Measurements from ENCODE around the gene UNC79. TPM values are rescaled to one million over a fixed set of nuclear protein-coding genes. Genes with fewer than 3 reads are reported as not detected.
"Not testable (repeated sequence)": the region's sequence is repeated elsewhere in the genome, so short reads cannot be mapped to it uniquely, and the experiment has no call there.

UNC79 gene
- total RNA-seq, 1 donor from 2014 or later: 43.6 TPM

GRCh38 chr14:93490001-93490400, 59.3 kb downstream of the UNC79 start:
- FAIRE-seq (no peak), DNase-seq (ENCODE audit: low spot score in 2 of 2) (no peak)

DNA sequence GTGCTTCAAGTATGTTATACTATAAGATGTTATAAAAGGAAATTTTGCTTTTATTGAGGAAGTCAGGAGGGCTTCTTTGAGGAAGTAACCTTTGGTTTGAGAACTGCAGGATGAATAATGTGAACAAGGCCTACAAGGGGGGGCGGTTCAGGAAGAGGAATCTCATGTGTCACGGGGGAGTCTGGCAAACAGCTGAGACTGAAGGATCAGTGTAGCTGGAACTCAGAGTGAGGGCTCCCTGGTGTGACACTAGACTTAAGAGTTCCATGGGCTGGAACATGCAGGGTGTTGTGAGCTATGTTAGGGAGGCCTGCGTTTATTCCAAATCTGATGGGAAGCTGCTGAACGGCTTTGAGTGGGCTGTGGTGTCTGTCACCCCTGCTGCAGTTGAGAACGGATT, 62.3 kb downstream of the UNC79 start:
- FAIRE-seq (no peak), DNase-seq (ENCODE audit: low spot score in 2 of 2) (no peak)

DNA sequence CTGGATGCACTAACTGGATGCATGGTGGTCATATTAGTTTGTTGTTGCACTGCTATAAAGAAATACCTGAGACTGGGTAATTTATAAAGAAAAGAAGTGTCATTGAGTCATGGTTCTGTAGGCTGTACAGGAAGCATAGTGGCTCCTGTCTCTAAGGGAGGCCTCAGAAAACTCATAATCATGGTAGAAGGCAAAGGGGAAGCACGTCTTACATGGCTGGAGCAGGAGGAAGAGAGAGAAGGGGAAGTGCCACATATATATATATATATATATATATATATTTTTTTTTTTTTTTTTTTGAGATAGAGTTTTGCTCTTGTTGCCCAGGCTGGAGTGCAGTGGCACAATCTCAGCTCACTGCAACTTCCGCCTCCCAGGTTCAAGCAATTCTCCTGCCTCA, 62.9 kb downstream of the UNC79 start:
- DNase-seq (ENCODE audit: low spot score in 2 of 2); FAIRE-seq: not testable (repeated sequence)

DNA sequence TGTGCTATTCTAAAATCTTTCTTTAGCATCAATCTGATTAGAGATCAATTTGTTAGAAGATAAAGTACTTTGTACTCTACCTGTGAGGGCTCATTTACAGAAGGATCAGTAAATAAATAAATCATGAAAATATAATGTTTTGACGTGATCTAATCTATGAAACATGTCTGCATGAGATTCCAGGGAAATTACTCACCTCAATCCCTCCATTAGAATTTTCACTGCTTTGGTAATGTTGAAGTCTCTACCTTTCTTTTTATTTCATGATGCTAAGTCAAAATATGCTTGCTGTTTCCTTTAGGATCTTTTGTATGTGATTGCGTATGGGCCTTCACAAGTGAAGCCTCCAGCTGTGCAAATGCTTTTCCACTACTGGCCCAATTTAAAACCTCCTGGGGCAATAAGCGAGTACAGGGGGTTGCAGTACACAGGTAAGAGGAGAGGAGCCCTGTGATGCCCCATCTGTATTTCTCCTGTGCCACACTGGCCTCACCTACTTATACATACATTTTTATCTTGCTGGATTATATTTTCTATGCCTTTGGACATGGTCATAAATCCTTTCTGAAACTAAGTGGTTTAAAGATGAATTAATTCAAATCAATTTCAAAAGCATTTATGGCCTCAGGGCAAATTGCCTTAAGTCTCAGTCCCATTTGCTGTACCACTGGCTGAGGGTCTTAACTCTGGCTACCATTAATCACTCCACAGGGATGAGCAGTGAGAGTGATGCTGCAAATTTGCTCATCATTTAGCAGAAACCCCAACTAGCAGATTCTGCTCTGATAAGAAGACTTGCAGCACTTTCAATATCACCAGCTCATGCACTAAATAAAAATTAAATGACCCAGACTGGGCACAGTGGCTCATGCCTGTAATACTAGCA, 66.4 kb downstream of the UNC79 start:
- no peak for DNase-seq (ENCODE audit: low spot score in 2 of 2)
- FAIRE-seq: no peak

- DNase-seq (ENCODE audit: low spot score in 2 of 2) (no peak), FAIRE-seq (no peak)
These were observed 79.3 kb downstream of the UNC79 start for GRCh38 chr14:93510056-93510455.

- no peak for FAIRE-seq
These were observed 80.3 kb downstream of the UNC79 start for GRCh38 chr14:93511001-93511400.

DNA sequence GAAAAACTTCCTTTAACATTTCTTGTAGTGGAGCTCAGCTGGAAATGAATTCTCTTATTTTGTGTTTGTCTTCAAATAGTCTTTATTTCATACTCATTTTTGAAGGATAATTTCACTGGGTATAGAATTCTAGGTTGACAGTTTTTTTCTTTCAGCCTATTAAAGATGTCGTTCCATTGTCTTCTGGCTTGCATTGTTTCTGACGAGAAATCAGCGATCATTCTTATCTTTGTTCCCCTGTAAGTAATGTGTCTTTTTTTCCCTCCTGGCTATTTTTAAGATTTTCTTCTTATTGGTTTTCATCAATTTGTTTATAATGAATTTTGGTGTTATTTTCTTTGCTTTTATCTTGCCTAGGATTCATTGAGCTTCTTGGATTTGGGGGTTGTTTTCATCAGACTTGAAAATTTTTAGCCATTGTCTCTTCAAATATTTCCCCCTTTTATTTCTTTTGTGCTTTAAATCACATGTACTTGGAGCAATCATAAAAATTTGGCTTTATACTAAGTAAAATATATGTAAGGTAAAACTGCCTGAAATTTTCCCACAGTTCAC, 89.4 kb downstream of the UNC79 start:
- DNase-seq (ENCODE audit: low spot score in 2 of 2) (no peak), FAIRE-seq (no peak)

More at GRCh38 chr14:93511001-93511400, 80.3 kb downstream of the UNC79 start:
- no peak for DNase-seq (ENCODE audit: low spot score in 2 of 2)

GRCh38 chr14:93522221-93522620, 91.5 kb downstream of the UNC79 start:
- no peak for DNase-seq (ENCODE audit: low spot score in 2 of 2)
- FAIRE-seq: no peak

DNA sequence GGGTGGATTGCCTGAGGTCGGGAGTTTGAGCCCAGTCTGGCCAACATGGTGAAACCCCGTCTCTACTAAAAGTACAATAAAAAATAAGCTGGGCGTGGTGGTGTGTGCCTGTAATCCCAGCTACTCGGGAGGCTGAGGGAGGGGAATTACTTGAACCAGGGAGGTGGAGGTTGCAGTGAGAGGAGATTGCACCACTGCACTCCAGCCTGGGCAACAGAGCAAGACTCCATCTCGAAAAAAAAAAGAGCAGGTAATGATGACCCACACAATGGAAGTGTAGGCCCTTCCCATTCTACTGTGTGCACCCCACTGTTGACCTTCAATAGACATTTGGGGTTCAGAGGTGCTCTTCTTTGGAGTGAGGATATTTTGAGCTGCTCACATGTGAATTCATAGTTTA, 94.5 kb downstream of the UNC79 start:
- DNase-seq (ENCODE audit: low spot score in 2 of 2); FAIRE-seq: not testable (repeated sequence)

DNA sequence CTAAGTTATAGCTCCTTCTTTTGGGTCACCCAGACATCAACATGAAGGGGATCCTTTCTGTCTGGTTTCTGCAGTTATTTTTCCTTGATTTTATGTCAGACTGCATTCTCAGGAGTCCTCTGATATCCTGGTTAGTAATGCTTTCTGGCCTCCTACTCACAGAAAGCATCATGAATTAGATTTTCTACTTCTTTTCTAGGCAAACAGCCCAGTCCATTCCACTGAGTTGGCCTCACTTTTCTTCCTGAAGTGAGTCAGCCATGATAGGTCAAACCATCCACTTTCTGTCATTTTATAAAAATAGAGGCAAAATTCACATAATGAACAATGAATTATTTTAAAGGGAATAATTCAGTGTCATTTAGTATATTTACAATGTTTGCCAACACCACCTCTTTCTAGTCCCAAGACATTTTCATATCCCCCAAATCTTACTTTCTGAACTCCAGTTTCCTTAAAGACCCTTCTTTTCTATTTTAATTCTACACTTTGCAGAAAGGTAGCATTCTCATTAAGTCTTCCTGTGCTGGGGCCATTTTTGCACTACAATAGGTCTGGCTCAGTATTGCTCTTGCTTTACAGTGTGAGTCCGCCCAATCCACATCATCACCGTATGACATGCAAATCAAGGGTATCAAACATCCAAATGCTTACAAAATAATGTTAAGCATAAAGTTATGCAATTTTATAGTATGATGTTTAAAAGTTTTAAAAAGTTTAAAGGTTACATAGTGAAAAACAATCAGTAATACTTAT, 95.1 kb downstream of the UNC79 start:
- no peak for FAIRE-seq
- DNase-seq (ENCODE audit: low spot score in 2 of 2): no peak

DNA sequence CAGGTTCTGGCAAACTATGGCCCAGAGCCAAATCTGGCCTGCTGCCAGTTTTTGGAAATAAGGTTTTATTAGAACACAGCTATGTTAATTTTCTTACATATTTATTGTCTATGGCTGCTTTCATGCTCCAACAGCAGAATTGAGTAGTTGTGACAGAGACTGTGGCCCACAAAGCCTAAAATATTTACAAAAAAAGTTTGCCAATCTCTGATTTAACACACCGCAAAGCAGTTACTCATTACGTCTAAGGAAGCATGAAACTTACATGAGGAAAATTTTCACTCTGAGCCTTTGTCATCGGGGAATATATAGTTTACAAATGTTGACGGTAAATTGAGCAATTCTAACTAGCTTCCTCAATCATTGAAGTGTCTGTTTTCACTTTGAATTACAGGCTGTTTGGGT, 96.5 kb downstream of the UNC79 start:
- FAIRE-seq: no peak
- DNase-seq (ENCODE audit: low spot score in 2 of 2): no peak

- no peak for FAIRE-seq
- no peak for DNase-seq (ENCODE audit: low spot score in 2 of 2)
These were observed 98.3 kb downstream of the UNC79 start for GRCh38 chr14:93528884-93529558.

DNA sequence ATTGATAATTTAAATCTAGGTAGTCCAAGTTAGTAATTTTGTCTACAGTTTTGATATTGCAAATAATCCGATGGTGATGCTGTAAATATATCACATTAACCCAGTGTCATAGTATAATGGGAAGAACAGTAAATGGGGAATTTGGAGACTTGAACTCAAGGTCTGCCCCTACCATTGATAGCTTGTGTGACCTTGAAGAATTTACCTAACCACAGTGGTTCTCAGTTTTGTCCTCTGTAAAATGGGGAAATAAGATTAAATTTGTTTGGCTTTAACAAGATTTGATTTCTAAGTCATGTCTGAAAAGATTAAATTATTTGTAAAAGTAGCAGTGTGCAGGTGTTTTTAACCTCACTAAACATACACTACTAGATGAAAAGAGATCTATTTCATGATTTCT, 100.9 kb downstream of the UNC79 start:
- FAIRE-seq: no peak
- no peak for DNase-seq (ENCODE audit: low spot score in 2 of 2)

- FAIRE-seq: no peak
- no peak for DNase-seq (ENCODE audit: low spot score in 2 of 2)
These were observed 101.8 kb downstream of the UNC79 start for GRCh38 chr14:93532541-93532940.

DNA sequence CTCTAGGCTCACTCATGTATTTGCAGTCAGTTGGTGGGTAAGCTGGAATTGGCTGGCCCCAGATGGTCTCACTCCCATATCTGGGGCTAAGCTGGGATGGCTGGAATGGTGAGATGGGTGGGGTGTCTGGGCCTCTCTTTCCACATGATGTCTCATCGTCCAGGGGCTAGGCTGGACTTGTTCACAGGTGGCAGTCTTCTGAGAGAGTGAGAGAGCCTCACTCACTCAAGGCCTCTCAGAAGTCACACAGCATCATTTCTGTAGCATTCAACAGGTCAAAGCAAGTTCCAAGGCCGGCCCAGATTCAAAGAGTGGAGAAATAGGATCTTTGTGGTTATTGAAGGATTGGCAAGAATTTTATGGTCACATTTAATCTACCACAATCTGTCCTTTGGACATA, 102.7 kb downstream of the UNC79 start:
- no peak for FAIRE-seq
- no peak for DNase-seq (ENCODE audit: low spot score in 2 of 2)

GRCh38 chr14:93533842-93534241, 103.1 kb downstream of the UNC79 start:
- no peak for FAIRE-seq
- no peak for DNase-seq (ENCODE audit: low spot score in 2 of 2)

GRCh38 chr14:93535537-93535936, 104.8 kb downstream of the UNC79 start:
- FAIRE-seq: no peak
- DNase-seq (ENCODE audit: low spot score in 2 of 2): no peak

DNA sequence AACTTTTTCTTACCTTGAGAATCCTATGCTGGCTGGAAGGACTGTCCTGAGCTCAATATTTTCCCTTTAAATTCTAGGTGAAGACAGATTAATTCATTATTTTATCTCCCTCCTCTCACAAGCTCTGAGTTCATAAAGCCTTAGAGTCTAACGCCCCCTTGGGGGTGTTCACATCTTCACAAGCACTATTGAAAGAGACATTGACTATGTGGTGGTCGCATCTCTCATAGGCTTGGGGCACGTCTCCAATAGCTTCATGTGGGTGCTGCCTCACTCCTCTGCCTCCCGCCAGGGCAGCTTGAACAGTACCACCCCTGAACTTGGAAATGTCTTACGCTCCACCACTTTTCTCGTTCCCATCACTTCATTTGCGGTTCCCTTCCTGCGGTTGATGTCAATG, 106.2 kb downstream of the UNC79 start:
- FAIRE-seq (no peak), DNase-seq (ENCODE audit: low spot score in 2 of 2) (no peak)

DNA sequence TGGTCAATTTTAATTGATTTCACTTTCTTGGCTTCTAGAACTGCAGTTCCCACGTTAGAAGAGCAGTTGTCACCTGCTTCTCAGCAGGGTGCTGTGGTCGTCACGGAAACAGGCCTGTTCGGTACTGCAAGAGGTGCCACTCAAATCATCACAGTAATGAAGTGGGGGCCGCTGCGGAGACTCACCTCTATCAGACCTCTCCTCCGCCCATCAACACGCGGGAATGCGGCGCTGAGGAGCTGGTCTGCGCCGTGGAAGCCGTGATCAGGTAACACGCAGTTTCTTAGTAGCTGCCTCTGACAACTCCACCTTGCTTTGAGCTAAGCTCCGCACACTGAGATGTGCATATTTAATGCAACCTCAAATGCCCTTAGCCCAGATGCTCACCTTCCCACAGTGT, 107.2 kb downstream of the UNC79 start:
- no peak for DNase-seq (ENCODE audit: low spot score in 2 of 2)
- FAIRE-seq: no peak

- DNase-seq (ENCODE audit: low spot score in 2 of 2): no peak
- no peak for FAIRE-seq
These were observed 107.7 kb downstream of the UNC79 start for GRCh38 chr14:93538413-93538812.

GRCh38 chr14:93540235-93540634, 109.5 kb downstream of the UNC79 start:
- FAIRE-seq (no peak), DNase-seq (ENCODE audit: low spot score in 2 of 2) (no peak)
